HS-5 (cell line): ENCODE results near the gene GTF2H4.

ENCODE experiments used
- DNase-seq: peaks from one replicate; pipeline ENCODE4 v3.0.0-alpha.2; 2012; ENCODE audit warnings: low read depth

GTF2H4 gene

GRCh38 chr6:30960907-30961673 is 53.1 kb downstream of the GTF2H4 start:
- DNase-seq, result no peak

- DNase-seq, result no peak
Measured at GRCh38 chr6:30962716-30963115, 54.7 kb downstream of the GTF2H4 start.

GRCh38 chr6:30963641-30964040 is 55.6 kb downstream of the GTF2H4 start:
- no peak for DNase-seq
